ENCODE measurements around the gene CDKN2AIPNL.
A peak's percentile ranks its signal among the peaks of the same experiment; 100 is the strongest.

Gene CDKN2AIPNL

GRCh38 chr5:134411546-134412266, at the start of gene CDKN2AIPNL:
Gene CDKN2AIPNL, minus strand, starts transcription at chr5:134411881. Its CDS starts 27 bp downstream, at chr5:134411854.
- no peak for TF ChIP-seq CTCF (conservative IDR thresholded peaks at IDR 0.05; ENCODE audit: control insufficient read depth, insufficient read depth, low read depth, low read length)
- peak within 1 kb of the TSS; percentile 90 for H3K4me3 ChIP-seq (ENCODE audit: control insufficient read depth, low read depth, low read length)
- DNase-seq (ENCODE audit: low read depth) = peak; percentile 79

GRCh38 chr5:134460551-134460950, 48.9 kb upstream of the CDKN2AIPNL start:
- TF ChIP-seq CTCF (conservative IDR thresholded peaks at IDR 0.05; ENCODE audit: control insufficient read depth, insufficient read depth, low read depth, low read length) = no peak
- no peak overlapping the region for H3K4me3 ChIP-seq (ENCODE audit: control insufficient read depth, low read depth, low read length)
- peak; percentile 45 for DNase-seq (ENCODE audit: low read depth)

GRCh38 chr5:134459491-134459890, 47.8 kb upstream of the CDKN2AIPNL start:
- no peak for TF ChIP-seq CTCF (conservative IDR thresholded peaks at IDR 0.05; ENCODE audit: control insufficient read depth, insufficient read depth, low read depth, low read length)
- no peak overlapping the region for H3K4me3 ChIP-seq (ENCODE audit: control insufficient read depth, low read depth, low read length)
- DNase-seq (ENCODE audit: low read depth) = no peak

GRCh38 chr5:134459010-134459403, 47.3 kb upstream of the CDKN2AIPNL start:
- no peak for TF ChIP-seq CTCF (conservative IDR thresholded peaks at IDR 0.05; ENCODE audit: control insufficient read depth, insufficient read depth, low read depth, low read length)
- DNase-seq (ENCODE audit: low read depth) = no peak
- H3K4me3 ChIP-seq (ENCODE audit: control insufficient read depth, low read depth, low read length) = no peak overlapping the region

- peak; percentile 45 for DNase-seq (ENCODE audit: low read depth)
- no peak for TF ChIP-seq CTCF (conservative IDR thresholded peaks at IDR 0.05; ENCODE audit: control insufficient read depth, insufficient read depth, low read depth, low read length)
- H3K4me3 ChIP-seq (ENCODE audit: control insufficient read depth, low read depth, low read length) = no peak overlapping the region
These were observed 46.7 kb upstream of the CDKN2AIPNL start for GRCh38 chr5:134458234-134459009.

GRCh38 chr5:134457801-134458200, 46.1 kb upstream of the CDKN2AIPNL start:
- no peak for TF ChIP-seq CTCF (conservative IDR thresholded peaks at IDR 0.05; ENCODE audit: control insufficient read depth, insufficient read depth, low read depth, low read length)
- no peak overlapping the region for H3K4me3 ChIP-seq (ENCODE audit: control insufficient read depth, low read depth, low read length)
- no peak for DNase-seq (ENCODE audit: low read depth)
